Fibroblast of skin of abdomen (primary cell): ENCODE data around the gene RASA1.
A peak's percentile ranks its signal among the peaks of the same experiment; 100 is the strongest.

Source experiments
- DNase-seq: peaks from one replicate; pipeline ENCODE4 v3.0.0-alpha.2; 2013

RASA1 gene

DNA sequence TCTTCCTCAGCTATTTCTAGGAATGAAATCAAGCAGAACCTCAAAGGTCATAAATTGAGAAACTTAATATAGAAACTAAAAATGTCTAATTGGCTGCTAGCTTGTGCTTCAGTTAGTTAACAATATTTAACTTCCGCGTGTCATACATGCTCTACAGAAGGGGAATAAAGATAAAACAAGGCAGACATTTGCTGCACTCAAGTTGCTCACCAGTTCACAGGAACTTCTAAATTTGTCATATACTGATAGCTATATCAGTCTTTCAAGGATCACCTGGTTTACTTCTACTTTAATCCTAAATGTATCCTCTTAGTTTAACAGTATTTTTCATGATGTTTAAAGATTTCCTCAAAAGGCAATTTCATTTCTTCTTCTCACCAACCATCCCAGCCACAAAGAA, 136.7 kb downstream of the RASA1 start:
- DNase-seq: no peak

DNA sequence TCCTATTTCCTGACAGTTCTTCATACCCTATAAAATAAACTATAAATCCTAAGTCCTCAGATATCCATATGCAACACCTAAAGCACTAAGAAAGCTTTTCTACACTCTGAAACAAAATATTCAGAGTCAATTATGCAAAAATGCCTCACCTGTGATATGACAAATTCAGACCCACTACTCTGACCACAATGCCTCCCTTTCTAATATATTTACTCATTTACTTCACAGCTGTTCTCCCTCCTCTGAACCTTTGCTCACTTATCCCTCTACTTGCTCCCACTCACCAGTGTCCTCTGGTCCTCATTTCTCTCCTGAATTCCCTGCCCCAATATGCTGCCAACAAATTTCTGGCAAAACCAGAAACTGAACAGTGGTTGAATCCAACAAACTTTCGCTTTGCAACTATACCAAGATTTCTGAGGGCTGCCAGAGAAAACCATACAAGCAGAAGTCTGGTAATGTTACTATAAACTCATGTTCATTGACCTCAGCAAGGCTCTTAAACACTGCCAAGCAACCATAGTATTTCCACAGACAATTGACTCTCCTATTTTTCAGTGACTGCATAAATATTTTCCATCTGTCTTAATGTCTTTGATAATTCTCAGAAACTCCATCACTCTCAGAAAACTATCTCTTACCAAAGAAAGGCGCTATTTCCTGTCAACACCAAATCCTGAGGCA, 137.9 kb downstream of the RASA1 start:
- no peak for DNase-seq

DNA sequence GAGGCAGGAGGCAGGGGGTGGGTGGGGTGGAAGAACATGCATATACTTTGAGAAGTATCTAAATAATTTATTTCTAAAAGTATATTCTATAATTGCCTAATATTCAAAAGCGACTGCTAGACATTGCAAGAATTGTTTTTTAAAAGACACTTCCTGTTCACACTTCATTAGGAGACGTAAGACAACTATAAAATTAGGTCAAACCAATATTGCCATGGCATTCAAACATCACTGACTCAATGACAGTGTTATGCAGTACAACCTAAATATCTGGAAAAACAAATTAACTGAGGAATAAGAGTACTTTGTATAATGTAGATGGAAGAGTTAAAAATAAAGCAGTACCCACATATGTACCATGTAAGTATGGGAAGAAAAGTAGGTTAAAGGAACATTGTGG, 140.5 kb downstream of the RASA1 start:
- no peak for DNase-seq

DNA sequence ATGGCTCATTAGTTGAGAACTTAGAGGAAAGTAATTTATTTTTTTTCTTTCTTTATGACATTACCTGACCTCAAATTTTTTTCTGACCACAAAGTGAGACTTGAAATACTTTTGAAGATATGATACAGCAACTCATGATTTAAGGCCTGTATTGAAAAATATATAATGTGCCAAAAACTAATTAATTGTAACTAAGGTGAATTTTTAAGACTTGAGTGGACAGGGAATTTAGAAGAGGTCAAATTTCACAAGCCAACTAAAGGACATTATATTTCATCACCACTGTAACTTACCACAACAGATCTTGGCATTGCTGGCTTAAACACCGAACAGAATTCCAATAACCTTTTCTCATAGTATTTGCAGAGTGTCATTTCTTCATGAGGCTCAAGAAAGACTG, 143.2 kb downstream of the RASA1 start:
- DNase-seq: peak; percentile 81

DNA sequence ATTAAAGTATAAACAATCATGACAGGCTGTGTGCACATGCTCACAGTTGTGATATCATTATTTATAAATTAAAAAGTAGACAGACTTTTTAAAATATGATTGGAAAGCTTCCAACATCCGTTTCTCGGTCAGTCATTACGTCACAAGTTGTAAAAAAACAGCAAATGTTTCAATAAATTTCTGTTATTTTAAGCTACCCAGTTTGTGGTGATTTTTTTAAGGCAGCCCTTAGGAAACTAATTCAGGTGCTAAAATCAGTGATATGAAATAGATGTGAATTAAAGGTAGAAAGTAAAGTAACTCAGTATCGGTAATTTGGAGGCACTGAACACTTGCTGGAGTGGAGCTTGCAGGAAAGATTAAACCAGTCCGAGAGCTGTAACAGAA, 143.9 kb downstream of the RASA1 start:
- DNase-seq: no peak

DNA sequence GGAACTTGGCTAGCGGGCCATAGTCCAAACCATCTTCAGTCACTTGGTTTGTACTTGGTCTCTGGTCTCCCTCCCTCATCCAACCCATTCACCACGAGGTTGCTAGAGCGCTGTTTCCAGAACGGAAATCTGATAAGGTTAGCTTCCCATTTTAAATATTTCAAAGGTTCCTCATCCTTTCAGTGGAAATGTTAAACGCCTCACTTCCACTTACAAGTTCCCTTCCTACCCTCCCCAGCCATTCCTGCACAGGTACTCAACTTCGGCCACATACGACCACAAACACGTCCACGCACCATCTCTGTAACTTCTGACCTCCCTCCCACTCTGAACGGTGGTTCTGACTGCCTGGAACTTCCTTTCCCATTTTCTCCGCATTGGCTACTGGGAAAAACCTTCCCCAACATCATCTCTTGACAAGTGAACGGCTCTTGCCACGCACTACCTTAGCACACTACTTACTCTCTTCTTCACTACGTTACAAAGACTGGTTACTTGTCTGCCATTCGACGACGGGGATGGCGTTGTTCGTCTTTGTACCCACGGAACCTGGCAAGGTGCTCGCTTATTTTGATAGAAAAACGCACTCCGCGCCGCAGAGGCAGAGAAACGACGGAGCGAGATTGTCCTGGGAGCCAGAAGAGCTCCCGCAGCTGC, 144.4 kb downstream of the RASA1 start:
- peak; percentile 18 for DNase-seq

DNA sequence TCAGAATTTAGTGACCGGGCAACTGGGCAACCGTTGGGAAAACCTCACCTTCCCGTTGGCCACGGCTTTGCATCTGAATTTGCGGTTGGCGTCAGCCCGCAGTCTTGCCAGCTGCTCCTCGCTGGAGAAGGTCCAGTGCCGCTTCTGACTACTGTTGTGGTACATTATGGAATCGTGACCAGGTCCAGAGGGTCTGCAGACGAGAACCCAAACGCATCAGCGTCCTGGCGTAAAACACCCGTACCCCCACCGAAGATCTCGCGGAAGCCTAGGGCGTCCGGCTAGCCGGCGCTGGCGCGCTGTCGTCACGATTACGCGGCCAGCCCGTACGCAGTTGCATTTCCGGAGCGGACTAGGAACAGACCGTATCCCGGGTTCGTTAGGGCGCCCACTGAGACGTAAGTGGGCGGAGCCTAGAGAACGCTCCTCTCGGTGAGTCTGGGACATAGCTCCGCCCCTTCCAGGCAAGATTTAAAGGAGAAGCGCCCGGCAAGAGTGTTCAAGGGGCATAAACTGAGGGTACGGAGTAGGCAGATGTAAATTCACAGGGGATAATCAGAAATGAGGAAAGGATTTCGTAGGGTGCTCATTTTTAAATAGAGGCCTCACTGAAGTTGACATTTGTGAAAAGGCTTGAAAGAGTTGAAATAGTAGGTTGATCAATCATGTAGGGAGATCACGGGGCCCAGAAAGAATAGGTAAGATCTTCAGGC, 145.1 kb downstream of the RASA1 start, which contains the start of gene CCNH:
CCNH (minus strand) TSS at position 301 of the 713 bp plus-strand sequence; CDS start at position 165, 136 bp downstream.
- peak; percentile 98 for DNase-seq

DNA sequence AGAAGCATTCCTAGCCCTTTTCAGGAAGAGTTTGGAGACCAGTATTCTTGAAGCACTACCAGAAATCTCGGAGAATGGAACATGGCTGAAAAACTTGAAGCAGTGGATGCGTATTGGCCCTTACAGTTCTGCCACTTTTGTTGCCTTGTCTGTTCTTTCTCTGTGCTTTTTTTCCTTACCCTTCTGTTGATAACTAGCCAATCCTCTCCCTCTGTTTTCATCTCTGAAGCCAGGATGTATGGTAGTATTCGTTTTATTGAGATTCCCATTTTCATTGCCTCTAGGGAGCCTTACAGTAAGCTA, 145.6 kb downstream of the RASA1 start:
- no peak for DNase-seq

DNA sequence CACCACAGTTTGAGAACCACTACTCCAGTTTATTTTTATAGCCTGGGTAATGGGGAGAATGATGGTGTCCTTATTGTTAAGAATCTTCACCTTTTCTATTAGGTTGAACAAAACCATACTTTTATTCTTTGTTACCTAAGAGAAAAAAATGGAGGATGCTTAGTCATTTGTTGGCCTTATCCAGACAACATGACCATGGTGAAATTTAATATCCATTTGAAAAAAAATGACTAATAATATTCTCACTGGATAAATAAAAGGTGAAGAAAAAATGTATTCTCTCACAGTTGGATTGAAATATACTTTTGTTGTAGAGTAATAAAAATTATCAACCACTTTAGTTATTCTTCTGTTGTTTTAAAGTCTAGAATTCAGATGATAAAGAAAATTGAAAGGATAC, 150.8 kb downstream of the RASA1 start:
- DNase-seq: no peak

DNA sequence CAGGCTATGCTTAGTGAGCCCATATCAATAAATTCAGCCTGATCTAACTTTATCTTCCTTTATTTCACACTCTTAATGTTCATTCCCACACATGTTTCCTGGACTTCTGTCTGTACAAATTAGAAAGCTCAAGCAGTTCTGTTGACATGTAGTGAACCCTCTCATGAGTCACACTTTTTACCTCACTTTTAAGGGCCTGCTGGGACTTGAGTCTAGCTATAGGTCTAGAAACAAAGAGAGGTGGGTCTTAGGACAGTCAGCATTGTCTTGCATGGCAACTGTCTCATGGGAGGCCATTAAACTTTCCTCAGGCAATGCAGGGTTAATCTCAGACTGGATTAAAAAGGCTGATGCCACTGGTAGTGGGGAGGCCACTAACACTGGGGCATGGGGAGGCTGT, 153.6 kb downstream of the RASA1 start:
- DNase-seq: no peak

DNA sequence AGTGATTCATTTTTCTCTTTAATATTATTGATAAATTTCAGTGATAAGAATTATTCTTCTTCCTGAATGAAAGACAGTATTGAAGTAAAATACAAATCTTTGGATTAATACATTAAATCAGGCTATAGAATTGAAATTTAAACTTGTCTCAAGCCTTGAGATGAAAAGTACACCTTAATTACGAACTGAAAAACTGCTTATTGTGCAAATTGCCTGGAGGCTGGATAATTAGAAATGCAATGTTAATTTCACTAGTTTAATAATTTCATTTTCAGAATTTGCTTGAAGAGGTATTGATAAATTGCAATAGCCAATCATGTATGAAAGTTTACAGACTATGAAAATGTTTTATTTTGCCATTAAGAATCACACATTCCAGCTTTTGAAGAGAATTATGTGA, 156.1 kb downstream of the RASA1 start:
- no peak for DNase-seq

DNA sequence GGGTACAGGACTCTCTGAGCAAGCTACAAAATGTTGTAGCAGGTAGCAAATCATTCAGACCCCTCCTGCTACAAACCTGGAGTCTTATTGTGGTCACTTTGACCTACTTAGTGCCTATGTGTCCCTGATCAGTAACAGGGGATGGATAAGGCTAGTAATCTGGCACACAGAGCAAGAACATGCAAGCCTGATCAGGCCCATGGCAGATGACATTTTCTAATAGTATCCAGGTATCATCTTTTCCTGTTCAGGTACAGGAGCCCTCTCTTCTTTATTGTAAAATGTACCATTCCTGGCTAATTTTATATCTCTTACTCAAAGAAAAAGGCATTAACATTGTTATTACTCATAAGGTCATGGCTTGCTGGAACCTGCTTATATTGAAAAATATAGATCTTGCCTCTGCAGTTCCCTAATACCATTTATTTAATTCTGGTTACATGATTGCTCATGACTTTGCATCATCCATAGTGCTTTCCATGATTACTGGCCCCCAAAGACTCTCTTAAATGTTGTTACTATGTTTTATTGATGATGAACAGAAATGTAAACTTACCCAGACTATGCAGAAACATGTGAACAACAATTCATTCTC, 163.3 kb downstream of the RASA1 start:
- no peak for DNase-seq

DNA sequence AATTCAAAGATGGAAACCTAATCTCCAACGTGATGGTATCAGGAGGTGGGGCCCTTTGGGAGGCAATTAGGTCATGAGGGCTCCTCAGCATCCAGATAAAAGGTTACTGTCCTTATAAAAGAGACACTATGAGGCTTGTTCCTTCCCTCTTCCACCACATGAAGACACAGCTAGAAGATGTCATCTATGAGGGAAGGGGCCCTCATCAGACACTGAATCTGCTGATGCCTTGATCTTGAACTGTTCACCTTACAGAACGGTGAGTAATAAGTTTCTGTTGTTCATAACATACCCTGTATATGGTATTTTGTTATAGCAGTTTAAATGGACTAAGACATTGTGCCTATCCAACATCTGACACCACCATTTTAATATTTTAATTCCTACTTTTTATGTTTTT, 164.8 kb downstream of the RASA1 start:
- no peak for DNase-seq

DNA sequence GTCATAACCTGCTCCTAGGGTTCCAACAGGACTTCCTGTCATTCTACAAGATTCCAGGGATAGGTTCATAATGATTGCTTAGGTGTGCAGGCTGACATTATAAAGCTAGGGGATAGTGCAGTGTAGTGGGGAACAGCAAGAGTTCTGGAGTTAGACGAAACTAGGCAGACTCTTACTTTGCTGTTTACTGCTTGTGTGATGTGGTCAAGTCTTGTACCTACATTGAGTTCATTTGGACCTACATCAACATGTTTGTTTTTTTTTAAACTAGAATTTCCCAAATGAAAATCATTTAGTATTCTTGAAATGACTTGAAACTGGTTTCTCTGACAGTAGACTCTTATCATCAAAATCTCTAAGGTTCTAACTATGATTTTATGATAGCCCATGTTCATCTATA, 166.3 kb downstream of the RASA1 start:
- DNase-seq: no peak

DNA sequence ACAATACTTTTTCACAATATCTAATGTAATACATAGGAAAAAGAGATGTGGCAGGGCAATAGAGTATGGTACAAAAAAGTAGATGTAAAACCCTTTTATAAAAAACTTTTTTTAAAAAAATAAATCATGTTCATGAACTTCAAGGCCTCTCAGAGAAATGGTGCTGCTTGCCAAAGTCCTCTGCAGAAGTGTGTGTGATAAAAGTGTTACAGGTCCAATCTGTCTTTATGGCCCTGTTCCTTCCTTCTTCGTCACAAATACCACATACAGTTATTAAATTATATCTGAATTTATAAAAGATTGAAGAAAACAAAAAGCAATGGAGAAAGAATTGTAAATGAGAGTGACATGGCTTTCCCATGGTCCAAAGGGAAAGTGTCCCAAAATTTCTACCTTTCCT, 166.8 kb downstream of the RASA1 start:
- no peak for DNase-seq

DNA sequence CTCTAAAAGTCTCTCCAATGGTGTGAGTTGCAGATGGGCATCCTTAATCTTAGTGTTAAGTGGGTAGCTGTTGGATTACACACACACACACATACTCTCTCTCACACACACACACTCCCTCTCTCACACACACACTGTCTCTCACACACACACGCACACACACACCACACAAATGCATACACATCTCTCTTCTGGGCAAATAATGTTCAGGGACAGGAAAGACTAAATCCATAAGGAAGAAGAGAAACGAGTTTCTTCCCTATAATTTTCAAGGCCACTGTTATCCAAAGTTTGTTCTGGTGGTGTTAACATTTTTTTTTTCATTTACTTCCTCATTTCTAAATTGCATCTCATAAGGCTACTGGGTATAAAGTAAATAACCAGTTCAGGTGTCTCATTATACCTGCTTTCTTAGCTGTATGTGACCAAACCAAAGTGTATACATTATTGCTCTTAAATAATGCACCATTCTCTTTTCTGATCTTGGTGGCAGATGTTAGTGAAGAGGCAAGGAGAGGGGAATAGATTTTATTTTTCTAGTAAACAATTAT, 167.5 kb downstream of the RASA1 start:
- DNase-seq: no peak

DNA sequence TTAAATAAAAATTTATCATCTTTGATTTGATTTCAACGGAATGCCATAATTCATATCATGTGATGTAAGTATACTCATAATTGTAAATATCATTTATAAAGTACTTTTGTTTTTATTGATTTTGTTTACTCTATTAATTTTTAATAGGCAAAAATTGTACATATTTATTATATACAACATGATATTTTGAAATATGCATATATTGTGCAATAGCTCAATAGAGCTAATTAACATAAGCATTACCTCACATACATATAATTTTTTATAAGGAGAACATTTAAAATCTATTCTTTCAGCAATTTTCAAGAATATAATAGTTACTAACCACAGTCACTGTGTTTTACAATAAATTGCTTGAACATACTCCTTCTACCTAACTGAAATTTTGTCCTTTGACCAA, 170.0 kb downstream of the RASA1 start:
- no peak for DNase-seq

DNA sequence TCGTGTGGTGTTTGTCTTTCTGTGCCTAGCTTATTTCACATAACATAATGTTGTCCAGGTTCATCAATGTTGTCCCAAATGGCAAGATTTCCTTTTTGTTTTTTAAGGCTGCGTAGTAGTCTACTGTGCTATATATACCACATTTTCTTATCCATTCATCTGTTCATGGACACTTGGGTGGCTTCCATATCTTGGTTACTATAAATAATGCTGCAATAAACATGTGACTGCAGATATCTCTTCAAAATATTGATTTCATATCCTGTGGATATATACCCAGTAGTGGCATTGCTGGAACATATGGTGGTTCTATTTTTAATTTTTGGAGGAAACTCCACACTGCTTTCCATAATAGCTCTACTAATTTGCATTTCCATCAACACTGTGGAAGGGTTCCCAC, 170.5 kb downstream of the RASA1 start:
- DNase-seq: no peak
